Activated naive CD4-positive, alpha-beta T cell treated with anti-CD3 and anti-CD28 coated beads for 36 hours (primary cell): Measurements from ENCODE around the gene SEMA6D. TPM values are rescaled to one million over a fixed set of nuclear protein-coding genes. Genes with fewer than 3 reads are reported as not detected.

ENCODE experiments used
- CTCF ChIA-PET: fragments of 350-600 bp; sonication (Branson Sonifier 250); formaldehyde crosslinking; loops from one replicate; lab custom pipeline; 2021; ENCODE audit warnings: antibody characterized with exemption; lab: Charles Lee
- DNase-seq: peaks from one replicate; pipeline ENCODE4 v3.0.0-alpha.2; 2020
- H3K27ac Mint-ChIP-seq: one replicate; pipeline ENCODE4 v1.8.0; 2021; ENCODE audit warnings: mild to moderate bottlenecking, mixed read lengths
- H3K27me3 Mint-ChIP-seq: one replicate; pipeline ENCODE4 v1.8.0; 2021; ENCODE audit warnings: low read depth, mixed read lengths
- H3K36me3 Mint-ChIP-seq: one replicate; pipeline ENCODE4 v1.8.0; 2021; ENCODE audit warnings: low read depth, mixed read lengths
- H3K4me1 Mint-ChIP-seq: one replicate; pipeline ENCODE4 v1.8.0; 2021; ENCODE audit warnings: low read depth, mixed read lengths
- H3K4me3 Mint-ChIP-seq: one replicate; pipeline ENCODE4 v1.8.0; 2021; ENCODE audit warnings: mild to moderate bottlenecking, moderate library complexity, mixed read lengths
- H3K9me3 Mint-ChIP-seq: one replicate; pipeline ENCODE4 v1.8.0; 2021; ENCODE audit warnings: mixed read lengths
- intact Hi-C: fragments of 100-400 bp; cut with micrococcal nuclease; formaldehyde crosslinking; loops from one replicate; pipeline ENCODE4 v1.15.1; 2023
- total RNA-seq, 2 experiments: library from RNA; stranded (reverse); gene quantifications; one replicate each; pipeline ENCODE4 v1.2.3, GENCODE V29; 2021

SEMA6D gene
- total RNA-seq, 2 experiments from 2014 or later, result not detected

DNA sequence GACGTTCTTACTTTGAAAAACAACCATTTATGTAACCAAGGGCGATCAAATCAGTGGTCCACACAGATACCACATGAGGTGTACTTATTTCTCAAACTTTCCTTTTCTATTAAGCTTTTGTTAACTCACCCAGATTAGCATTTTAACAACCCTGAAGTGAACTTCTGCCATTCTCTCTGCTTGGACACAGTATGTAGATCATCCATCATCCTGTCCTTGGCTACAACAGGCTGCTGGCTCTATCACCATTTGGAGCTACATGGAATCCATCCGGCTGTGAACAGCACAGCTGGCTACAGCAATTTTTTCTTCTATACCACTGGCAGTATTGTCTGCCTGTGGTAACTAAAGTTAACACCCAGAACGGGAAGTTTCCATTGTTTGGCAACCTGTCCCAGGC lies 4.4 kb downstream of the SEMA6D start:
- H3K4me1 Mint-ChIP-seq, result peaks cover 8% of the 10 kb centered on the region
- H3K27ac Mint-ChIP-seq, result no peak overlapping the region
- CTCF ChIA-PET, result no interaction called here
- no peaks in the 10 kb centered on the region for H3K9me3 Mint-ChIP-seq
- H3K4me3 Mint-ChIP-seq, result no peak overlapping the region
- no peak for DNase-seq
- no peaks in the 10 kb centered on the region for H3K36me3 Mint-ChIP-seq
- H3K27me3 Mint-ChIP-seq, result peaks cover 54% of the 10 kb centered on the region
- intact Hi-C loops, result no loop called here

DNA sequence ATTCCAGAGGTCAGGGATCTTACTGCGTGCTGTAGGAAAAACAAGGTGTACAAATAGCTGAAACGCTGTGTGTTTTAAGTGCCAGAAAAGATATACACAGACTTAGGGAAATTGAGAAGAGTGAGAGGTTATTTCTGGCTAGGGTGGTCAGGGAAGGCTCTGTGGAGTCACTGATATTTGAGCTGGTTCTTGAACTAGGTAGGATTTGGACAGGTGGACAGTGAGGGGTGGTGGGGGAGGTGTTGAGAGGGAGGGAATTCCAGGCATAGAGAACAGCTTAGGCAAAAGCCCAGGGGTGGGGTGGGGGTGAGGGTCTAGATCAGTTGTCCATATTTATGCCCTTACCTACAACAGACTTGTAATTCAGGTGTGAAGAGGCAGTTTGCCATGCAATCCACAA lies 7.0 kb downstream of the SEMA6D start:
- intact Hi-C loops, result no loop called here

DNA sequence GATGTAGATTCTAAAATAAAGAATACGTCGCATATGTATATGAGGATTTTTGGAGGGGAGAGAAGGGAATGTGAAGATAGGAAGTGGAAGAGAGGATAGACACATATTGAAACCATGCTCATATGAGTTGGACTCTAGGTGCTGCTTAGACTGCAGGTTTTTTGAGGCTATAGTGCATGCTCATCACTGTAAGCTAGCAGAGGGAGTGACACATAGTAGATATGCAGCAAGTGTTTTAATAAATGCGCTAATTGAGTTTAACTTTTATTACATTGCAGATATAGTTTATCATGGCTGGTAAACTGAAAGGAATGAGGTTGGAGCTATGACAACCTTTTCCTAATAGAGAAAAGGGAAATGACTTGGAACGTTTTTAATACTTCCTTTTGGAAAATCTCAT lies 7.7 kb downstream of the SEMA6D start:
- no peak for DNase-seq
- Mint-ChIP-seq H3K27me3 (peaks cover 31% of the 10 kb centered on the region), H3K36me3 (no peaks in the 10 kb centered on the region), H3K4me1 (no peaks in the 10 kb centered on the region), H3K27ac (no peak overlapping the region), H3K9me3 (peaks cover 2% of the 10 kb centered on the region), H3K4me3 (no peak overlapping the region)
- CTCF ChIA-PET, result no interaction called here
- intact Hi-C loops, result no loop called here

More for the DNA sequence above, 7.0 kb downstream of the SEMA6D start:
- Mint-ChIP-seq H3K9me3 (no peaks in the 10 kb centered on the region), H3K4me3 (no peak overlapping the region), H3K27ac (no peak overlapping the region), H3K36me3 (no peaks in the 10 kb centered on the region), H3K4me1 (no peaks in the 10 kb centered on the region), H3K27me3 (peaks cover 37% of the 10 kb centered on the region)
- DNase-seq, result no peak
- CTCF ChIA-PET, result no interaction called here

DNA sequence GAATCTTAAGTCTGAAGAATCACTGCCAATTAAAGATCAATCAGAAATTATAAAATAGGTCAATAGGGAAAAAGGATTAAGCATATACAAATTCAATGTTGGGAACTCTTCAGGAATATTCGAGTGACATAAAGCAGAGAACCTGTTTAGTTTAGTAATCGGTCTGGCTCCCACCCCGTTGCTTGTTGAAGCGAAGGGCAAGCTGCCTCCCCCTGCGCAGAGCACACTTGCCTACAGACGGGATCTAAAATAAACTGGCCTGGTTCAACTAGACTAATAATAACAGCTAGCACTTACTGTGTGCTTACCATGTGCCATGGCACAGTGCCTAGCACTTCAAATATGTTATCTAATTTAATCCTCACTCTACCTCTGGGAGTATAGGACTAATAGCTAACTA lies 8.6 kb downstream of the SEMA6D start:
- H3K9me3 Mint-ChIP-seq, result peaks cover 2% of the 10 kb centered on the region
- intact Hi-C loops, result no loop called here
- peaks cover 25% of the 10 kb centered on the region for H3K27me3 Mint-ChIP-seq
- no peak overlapping the region for H3K4me3 Mint-ChIP-seq
- no peaks in the 10 kb centered on the region for H3K36me3 Mint-ChIP-seq
- H3K4me1 Mint-ChIP-seq, result no peaks in the 10 kb centered on the region
- CTCF ChIA-PET, result no interaction called here
- H3K27ac Mint-ChIP-seq, result no peak overlapping the region
- no peak for DNase-seq

DNA sequence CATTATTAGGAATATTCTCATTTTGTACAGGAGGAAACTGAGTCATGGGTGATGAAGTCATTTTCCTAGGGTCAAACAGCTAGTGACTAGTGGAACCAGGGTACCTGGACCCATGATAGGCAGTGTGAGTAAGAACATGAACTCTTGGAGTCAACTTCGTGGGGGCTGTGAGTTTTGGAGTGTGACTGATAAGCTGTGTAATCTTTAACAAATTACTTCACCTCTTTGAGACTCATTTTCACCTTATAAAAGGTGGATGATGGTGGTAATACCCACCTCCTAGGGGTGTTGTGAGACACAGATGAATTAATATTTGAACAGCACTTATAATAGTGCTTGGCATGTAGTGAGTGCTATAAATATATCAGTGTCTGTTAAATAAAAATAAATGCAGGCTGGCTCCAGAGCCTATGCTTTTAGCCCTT lies 9.1 kb downstream of the SEMA6D start:
- CTCF ChIA-PET, result no interaction called here
- Mint-ChIP-seq H3K4me3 (no peak overlapping the region), H3K4me1 (no peaks in the 10 kb centered on the region), H3K9me3 (peaks cover 2% of the 10 kb centered on the region), H3K27ac (no peak overlapping the region), H3K36me3 (no peaks in the 10 kb centered on the region), H3K27me3 (peaks cover 22% of the 10 kb centered on the region)
- DNase-seq, result no peak
- intact Hi-C loops, result no loop called here

DNA sequence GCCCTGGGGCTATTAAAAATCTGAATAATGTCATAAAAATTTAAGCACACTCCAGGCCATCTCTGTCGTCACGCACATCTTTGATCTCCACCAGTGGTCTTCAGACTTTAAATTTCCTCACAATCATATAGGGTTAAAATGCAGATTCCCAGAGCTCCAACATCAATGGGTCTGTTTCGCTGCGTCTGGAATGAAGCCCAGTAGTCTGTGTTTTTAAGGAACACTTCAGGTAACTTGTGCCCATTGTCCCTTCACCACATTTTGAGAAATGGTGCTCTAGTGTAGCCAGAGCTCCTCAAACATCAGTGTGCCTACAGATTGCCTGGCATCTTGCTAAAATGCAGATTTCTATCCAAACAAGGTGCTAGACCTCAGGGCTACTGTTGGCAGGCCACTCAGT lies 9.8 kb downstream of the SEMA6D start:
- Mint-ChIP-seq H3K4me3 (no peak overlapping the region), H3K4me1 (no peaks in the 10 kb centered on the region), H3K27me3 (peaks cover 16% of the 10 kb centered on the region), H3K9me3 (peaks cover 2% of the 10 kb centered on the region), H3K27ac (no peak overlapping the region), H3K36me3 (no peaks in the 10 kb centered on the region)
- CTCF ChIA-PET, result no interaction called here
- intact Hi-C loops, result no loop called here
- DNase-seq, result no peak

DNA sequence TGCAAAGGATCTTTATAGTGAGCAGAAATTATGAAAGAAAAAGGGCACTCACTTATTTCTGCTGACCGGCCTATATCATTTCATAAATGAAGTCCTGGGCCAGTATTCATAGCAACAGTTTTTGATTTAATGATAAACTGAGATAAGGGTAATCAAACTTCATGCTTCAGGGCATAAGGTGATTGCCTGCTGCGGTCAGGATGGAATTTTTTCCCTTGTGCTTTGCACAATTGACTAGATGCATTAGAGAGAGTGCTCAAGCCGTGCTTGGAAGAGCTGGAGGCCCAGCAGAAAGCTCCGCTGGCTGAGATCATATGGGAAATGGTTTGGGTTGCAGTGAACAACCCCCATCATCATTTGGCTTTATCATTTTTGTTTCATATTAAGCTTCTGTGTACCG lies 10.4 kb downstream of the SEMA6D start:
- CTCF ChIA-PET, result no interaction called here
- no peaks in the 10 kb centered on the region for H3K4me1 Mint-ChIP-seq
- H3K9me3 Mint-ChIP-seq, result peaks cover 2% of the 10 kb centered on the region
- intact Hi-C loops, result no loop called here
- no peak overlapping the region for H3K27ac Mint-ChIP-seq
- no peaks in the 10 kb centered on the region for H3K36me3 Mint-ChIP-seq
- H3K4me3 Mint-ChIP-seq, result no peak overlapping the region
- peaks cover 12% of the 10 kb centered on the region for H3K27me3 Mint-ChIP-seq
- no peak for DNase-seq

DNA sequence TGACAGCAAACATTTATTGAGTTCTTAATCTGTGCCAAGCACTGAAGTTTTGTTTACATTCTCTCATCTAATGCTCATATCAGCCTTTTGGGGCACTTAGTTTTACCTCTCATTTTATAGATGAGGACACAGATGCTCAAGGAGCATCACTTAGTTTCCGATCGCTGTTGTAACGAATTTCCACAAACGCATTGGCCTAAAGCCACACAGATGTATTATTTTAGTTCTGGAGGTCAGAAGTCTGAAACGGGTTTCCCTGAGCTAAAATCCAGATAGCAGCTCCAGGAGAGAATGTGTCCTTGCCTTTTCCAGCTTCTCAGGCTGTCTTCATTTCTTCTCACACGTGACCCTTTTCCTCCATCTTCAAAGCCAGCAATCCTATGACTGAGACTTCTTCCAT lies 11.1 kb downstream of the SEMA6D start:
- intact Hi-C loops, result no loop called here

DNA sequence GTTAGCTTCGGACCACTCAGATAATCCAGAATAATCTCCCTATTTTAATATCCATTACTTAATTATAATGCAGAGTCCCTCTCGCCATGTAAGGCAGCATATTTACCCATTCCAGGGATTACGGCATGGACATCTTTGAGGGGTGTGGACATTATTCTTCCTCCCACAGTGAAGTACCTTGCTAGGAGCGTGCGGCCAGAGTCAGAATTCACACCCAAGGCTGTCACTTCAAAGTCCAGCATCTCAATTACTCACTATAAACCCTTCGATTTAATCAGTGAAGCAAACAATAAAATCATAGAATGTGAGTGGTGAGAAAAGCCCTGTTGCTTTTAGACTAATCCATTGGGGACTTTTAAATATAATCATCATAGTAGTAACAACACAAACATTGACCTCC lies 11.6 kb downstream of the SEMA6D start:
- Mint-ChIP-seq H3K27ac (no peak overlapping the region), H3K36me3 (no peaks in the 10 kb centered on the region), H3K4me1 (no peaks in the 10 kb centered on the region), H3K4me3 (no peak overlapping the region), H3K9me3 (peaks cover 2% of the 10 kb centered on the region), H3K27me3 (peaks cover 5% of the 10 kb centered on the region)
- intact Hi-C loops, result no loop called here
- CTCF ChIA-PET, result no interaction called here
- no peak for DNase-seq

More for the DNA sequence above, 11.1 kb downstream of the SEMA6D start:
- peaks cover 2% of the 10 kb centered on the region for H3K9me3 Mint-ChIP-seq
- no peak overlapping the region for H3K27ac Mint-ChIP-seq
- H3K36me3 Mint-ChIP-seq, result no peaks in the 10 kb centered on the region
- peaks cover 7% of the 10 kb centered on the region for H3K27me3 Mint-ChIP-seq
- CTCF ChIA-PET, result no interaction called here
- no peak overlapping the region for H3K4me3 Mint-ChIP-seq
- DNase-seq, result no peak
- H3K4me1 Mint-ChIP-seq, result no peaks in the 10 kb centered on the region

DNA sequence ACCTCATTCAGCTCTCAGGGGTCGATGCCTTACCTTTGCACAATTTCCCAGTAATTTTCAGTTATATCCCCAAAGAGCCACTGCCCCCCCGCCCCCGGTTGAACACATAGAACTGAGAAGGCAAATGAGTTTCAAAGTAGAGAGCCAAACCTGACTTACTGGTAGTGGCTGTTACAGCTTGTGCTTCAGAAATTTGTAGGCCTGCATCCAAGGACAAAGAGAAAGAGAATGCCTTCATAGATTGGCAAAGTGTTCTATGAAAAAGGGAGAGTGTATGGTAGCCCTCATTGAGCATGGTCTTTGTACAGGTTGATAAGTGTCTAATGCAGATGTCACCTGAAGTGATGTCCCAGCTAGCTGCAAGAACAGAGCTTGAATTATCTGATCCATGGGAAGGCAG lies 13.9 kb downstream of the SEMA6D start:
- peaks cover 2% of the 10 kb centered on the region for H3K9me3 Mint-ChIP-seq
- H3K36me3 Mint-ChIP-seq, result no peaks in the 10 kb centered on the region
- no peaks in the 10 kb centered on the region for H3K4me1 Mint-ChIP-seq
- no peak for DNase-seq
- peaks cover 1% of the 10 kb centered on the region for H3K27me3 Mint-ChIP-seq
- H3K27ac Mint-ChIP-seq, result no peak overlapping the region
- H3K4me3 Mint-ChIP-seq, result no peak overlapping the region
- CTCF ChIA-PET, result no interaction called here
- intact Hi-C loops, result no loop called here

DNA sequence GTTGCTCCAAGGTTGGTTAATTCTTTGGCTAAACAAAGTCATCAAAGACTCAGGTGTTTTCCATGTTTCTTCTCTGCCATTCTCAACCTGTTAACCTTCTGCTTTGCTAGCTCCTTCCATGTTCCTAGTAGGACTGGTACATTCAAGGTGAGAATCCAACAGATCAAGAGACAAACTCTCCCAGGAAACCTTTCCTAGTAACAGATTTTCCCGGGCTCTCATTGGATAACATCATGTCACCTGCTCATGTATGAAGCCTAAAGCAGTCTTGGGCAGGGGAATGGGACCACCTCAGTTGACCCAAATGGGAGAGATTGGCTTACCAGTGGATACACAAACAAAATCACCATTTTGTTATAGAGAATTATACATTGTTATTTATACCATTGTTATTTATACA lies 14.9 kb downstream of the SEMA6D start:
- no peaks in the 10 kb centered on the region for H3K36me3 Mint-ChIP-seq
- H3K9me3 Mint-ChIP-seq, result peaks cover 2% of the 10 kb centered on the region
- no peak overlapping the region for H3K4me3 Mint-ChIP-seq
- H3K4me1 Mint-ChIP-seq, result no peaks in the 10 kb centered on the region
- H3K27me3 Mint-ChIP-seq, result no peaks in the 10 kb centered on the region
- CTCF ChIA-PET, result no interaction called here
- H3K27ac Mint-ChIP-seq, result no peak overlapping the region
- DNase-seq, result no peak
- intact Hi-C loops, result no loop called here

DNA sequence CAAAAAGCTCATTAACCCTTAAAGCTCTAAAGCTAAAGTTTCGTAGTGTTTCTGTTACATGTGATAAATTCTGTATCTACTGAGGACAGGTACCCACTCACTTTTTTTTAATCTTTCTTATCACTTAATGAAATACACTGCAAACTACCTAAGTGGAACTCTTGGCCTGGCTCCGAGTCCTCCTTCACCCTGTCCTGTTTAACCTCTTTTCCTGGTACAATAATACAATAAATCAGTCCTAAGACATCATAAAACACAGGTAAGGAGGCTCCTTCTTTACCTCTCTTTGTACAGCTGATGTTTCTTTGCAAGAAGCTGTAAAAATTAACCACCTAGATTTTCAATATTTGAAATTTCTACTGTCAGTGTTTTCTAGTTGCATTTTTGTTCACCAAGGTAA lies 15.8 kb downstream of the SEMA6D start:
- H3K9me3 Mint-ChIP-seq, result peaks cover 2% of the 10 kb centered on the region
- no peak overlapping the region for H3K27ac Mint-ChIP-seq
- H3K36me3 Mint-ChIP-seq, result no peaks in the 10 kb centered on the region
- CTCF ChIA-PET, result no interaction called here
- H3K27me3 Mint-ChIP-seq, result no peaks in the 10 kb centered on the region
- DNase-seq, result no peak
- H3K4me3 Mint-ChIP-seq, result no peak overlapping the region
- intact Hi-C loops, result no loop called here
- H3K4me1 Mint-ChIP-seq, result no peaks in the 10 kb centered on the region

DNA sequence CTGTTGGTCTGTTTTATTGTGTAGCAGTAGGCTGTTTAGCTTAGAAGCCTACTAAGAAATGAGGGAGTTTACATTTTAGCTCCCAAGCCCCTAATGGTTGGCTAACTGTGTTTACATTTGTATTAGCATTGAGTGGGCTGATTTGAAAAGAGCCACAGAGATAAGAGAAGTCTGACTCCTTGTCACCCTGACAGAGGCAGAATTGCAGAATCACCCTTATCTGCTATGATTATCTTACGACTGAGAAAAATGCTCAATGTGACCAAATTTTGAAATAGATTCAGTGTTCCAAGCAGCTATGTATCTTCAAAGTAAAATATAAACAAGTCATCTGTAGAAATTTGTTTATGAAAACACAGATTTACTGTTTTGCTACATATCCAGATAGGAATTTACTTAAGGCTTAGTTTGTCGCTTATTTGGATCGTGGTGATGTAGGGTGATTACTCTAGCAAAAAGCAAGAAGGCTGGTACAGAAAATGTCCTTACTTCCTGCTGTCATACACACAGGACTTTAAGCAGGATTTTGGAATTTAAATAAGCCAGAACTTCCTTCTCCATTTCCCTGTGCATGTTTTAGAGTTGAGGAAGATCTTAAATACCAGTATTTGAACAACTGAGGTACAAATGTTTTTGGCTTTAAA lies 19.0 kb downstream of the SEMA6D start:
- Mint-ChIP-seq H3K4me1 (no peaks in the 10 kb centered on the region), H3K27ac (no peak overlapping the region), H3K9me3 (no peaks in the 10 kb centered on the region), H3K36me3 (no peaks in the 10 kb centered on the region), H3K27me3 (peaks cover 2% of the 10 kb centered on the region), H3K4me3 (no peak overlapping the region)
- DNase-seq, result no peak
- CTCF ChIA-PET, result no interaction called here
- intact Hi-C loops, result no loop called here
